Coronary artery (tissue), 2 donors: ENCODE measurements around the gene CFAP410.
"Not testable (repeated sequence)": the region's sequence is repeated elsewhere in the genome, so short reads cannot be mapped to it uniquely, and the experiment has no call there.

Experiments
- DNase-seq: peaks from one replicate; pipeline ENCODE4 v3.0.0-alpha.2; 2017; ENCODE audit warnings: low spot score
- H3K27ac ChIP-seq, 2 donors: fragments of 200-600 bp; sonication (generic); one replicate each; pipeline ENCODE4 v1.5.1; 2016 to 2019
- H3K4me3 ChIP-seq: fragments of 200-600 bp; sonication (generic); 2 replicates; pipeline ENCODE4 v1.5.1; 2016; ENCODE audit warnings: mild to moderate bottlenecking, moderate library complexity
- CTCF ChIP-seq: fragments of 200-600 bp; sonication (generic); IDR thresholded peaks from one replicate; pipeline ENCODE4 v1.5.1; 2019; ENCODE audit warnings: antibody characterized with exemption

CFAP410 gene

GRCh38 chr21:44349847-44350772 lies 10.9 kb upstream of the CFAP410 start:
- DNase-seq: no peak
- Histone ChIP-seq H3K4me3 (peak overlapping the region; percentile 60), H3K27ac (no peak overlapping the region)
- no peak for TF ChIP-seq CTCF

GRCh38 chr21:44349416-44349846 lies 10.2 kb upstream of the CFAP410 start:
- peak overlapping the region; percentile 60 for H3K4me3 ChIP-seq
- DNase-seq: no peak
- no peak overlapping the region for H3K27ac ChIP-seq
- no peak for TF ChIP-seq CTCF

GRCh38 chr21:44348861-44349260 lies 9.7 kb upstream of the CFAP410 start:
- no peak for DNase-seq
- no peak overlapping the region for H3K4me3 ChIP-seq
- TF ChIP-seq CTCF: no peak
- no peak overlapping the region for H3K27ac ChIP-seq

- H3K27ac ChIP-seq: no peak overlapping the region
- TF ChIP-seq CTCF: no peak
- no peak overlapping the region for H3K4me3 ChIP-seq
- no peak for DNase-seq
Measured at GRCh38 chr21:44347911-44348451, 8.8 kb upstream of the CFAP410 start.

GRCh38 chr21:44345495-44345894 lies 6.3 kb upstream of the CFAP410 start:
- TF ChIP-seq CTCF: no peak
- no peak for DNase-seq
- no peak overlapping the region for H3K27ac ChIP-seq
- H3K4me3 ChIP-seq: no peak overlapping the region

GRCh38 chr21:44344541-44345183 lies 5.5 kb upstream of the CFAP410 start:
- H3K27ac ChIP-seq: no peak overlapping the region
- no peak overlapping the region for H3K4me3 ChIP-seq
- DNase-seq: peak; percentile 67
- no peak for TF ChIP-seq CTCF

- DNase-seq, H3K4me3 ChIP-seq: not testable (repeated sequence)
Measured at GRCh38 chr21:44342981-44343380, 3.8 kb upstream of the CFAP410 start.

GRCh38 chr21:44341726-44342458 lies 2.7 kb upstream of the CFAP410 start:
- DNase-seq, H3K4me3 ChIP-seq, H3K27ac ChIP-seq: not testable (repeated sequence)

More at GRCh38 chr21:44342981-44343380, 3.8 kb upstream of the CFAP410 start:
- not testable (repeated sequence) for H3K27ac ChIP-seq
